SK-MEL-5 (cell line): ENCODE data around the gene WIZ. TPM values are rescaled to one million over a fixed set of nuclear protein-coding genes. Genes with fewer than 3 reads are reported as not detected.
A peak's percentile ranks its signal among the peaks of the same experiment; 100 is the strongest.

Experiments
- DNase-seq: peaks from one replicate; pipeline ENCODE4 v3.0.0-alpha.2; 2016; ENCODE audit warnings: low read depth, low spot score
- in situ Hi-C: cut with HindIII; loops from 2 replicates; pipeline ENCODE4 v1.10.0; 2016; ENCODE audit warnings: low sequenced_read_pairs, high pct_unique_total_duplicates, low pct_unique_long_range_greater_than_20kb
- total RNA-seq: library from RNA; depleted of rRNA; stranded (reverse); fragments of >200 nt; shearing (Covaris generic); gene quantifications from 2 replicates; pipeline ENCODE4 v1.2.3, GENCODE V29; 2014

The WIZ gene
- total RNA-seq, 1 experiment from 2014 or later = 3.6 TPM

- peak; percentile 74 for DNase-seq
- in situ Hi-C loops = no loop called here
These were observed 2.6 kb upstream of the WIZ start for GRCh38 chr19:15452111-15453047.

- no peak for DNase-seq
- in situ Hi-C loops = no loop called here
These were observed 753 bp upstream of the WIZ start for GRCh38 chr19:15450528-15450890.

DNA sequence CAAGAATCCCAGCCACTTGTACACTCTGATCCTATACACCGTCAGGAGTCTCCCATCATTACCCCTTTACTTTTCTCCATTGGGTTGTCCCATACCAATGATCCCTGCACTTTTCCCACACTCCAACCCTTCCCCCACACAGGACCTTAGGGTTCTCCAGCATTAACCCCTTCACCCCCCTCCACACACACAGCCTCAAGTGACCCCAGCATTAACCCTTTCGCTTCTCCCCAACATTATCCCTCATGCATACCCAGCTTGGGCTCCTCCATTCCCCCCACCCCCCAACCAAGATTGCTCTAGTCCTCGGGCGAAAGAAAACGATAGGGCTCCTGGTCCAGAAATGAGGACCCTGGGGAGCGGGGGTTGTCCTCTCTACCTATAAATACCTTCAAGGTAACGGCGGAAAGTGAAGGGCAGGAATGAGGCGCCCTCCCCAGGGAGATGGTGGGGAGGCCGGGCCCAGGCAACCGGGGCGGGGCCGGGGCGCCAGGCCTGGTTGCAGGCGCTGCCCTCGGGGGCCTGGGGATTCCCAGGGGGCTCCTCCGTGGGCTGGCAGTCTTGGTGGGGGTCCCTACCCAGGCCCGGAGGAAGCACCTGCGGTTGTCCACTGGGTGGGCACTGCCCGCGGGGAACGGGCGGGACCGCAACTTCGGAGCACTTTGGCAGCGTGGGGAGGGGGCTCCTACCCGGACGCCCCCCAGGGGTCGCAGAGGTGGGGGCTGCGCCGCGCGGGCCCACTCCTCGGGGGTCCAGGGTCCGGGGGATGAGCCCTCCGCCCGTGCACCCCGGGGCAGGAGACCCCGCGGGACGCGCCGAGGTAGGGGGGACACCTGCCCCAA lies 757 bp downstream of the WIZ start:
- in situ Hi-C loops = no loop called here
- peak; percentile 28 for DNase-seq

DNA sequence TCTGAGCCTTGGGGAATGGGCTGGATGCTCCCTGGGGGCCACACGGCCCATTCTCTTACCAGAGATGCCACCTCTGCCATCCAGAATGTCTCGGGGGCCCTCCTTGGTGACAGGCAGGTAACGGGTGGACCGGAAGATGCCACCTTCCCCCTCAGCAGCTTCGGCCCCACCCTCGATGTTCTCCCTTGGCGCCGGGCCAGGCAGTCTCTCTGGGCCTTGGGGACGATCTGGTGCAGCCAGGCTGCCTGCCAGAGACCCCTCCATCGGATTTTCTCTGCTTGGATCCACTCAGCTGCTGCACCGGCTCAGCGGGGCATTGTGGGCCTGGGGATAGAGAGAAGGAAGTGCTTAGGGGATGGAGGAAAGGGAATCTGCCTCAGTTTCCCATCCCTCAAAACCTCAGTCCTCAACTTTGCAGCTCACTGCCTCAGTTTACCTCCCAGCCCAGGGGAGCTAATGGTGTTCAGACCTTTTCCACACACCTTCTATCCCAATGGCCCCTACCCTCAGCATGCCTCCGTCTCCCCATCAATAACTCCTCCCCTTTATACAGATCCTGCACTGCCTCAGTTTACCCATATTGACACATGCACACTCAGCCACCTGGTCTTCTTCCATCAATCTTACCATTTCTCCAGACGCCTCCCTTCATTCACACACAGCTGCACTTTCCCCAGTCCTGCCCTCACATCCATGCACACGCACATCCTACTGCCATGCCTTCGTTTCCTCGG lies 1.5 kb downstream of the WIZ start:
- in situ Hi-C loops = no loop called here
- no peak for DNase-seq

DNA sequence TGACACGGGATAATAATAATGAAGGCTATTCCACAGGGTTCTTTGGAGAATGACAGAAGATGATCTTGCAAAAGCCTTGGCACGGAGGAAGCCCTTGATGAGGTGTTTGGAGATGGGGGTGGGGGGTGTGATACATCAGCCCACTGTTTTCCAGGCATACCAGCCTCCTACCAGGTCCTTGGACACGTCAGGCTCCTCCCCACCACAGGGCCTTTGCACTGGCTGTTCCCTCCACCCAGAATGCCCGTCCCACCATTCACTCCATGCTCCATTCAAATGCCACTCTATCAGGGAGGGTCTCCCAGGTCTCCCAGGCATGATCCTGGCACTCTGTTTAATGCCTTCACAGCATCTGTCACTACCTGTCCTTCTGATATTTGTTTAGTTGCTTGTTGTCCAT lies 2.7 kb downstream of the WIZ start:
- in situ Hi-C loops = no loop called here
- no peak for DNase-seq

GRCh38 chr19:15445807-15446376 lies 3.9 kb downstream of the WIZ start:
- DNase-seq = no peak
- in situ Hi-C loops = no loop called here

DNA sequence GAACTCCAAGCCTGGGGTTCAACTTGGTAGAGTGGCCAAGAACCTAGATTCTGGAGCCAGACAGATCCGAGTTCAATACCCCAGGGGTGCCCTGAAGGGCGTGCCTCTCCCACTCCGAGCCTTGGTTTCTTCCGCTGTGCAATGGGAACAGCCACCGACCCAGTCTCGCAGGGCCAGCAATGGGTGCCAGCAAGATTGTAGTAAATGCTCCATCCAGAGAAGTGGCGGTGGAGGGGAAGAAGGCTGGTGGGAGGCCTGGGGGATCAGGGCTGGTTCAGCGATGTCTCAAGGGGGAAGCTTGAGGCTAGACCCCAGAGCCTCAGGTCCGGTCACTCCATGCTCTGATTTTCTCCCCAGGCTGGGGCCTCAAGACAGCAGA lies 4.5 kb downstream of the WIZ start:
- in situ Hi-C loops = no loop called here
- DNase-seq = no peak

DNA sequence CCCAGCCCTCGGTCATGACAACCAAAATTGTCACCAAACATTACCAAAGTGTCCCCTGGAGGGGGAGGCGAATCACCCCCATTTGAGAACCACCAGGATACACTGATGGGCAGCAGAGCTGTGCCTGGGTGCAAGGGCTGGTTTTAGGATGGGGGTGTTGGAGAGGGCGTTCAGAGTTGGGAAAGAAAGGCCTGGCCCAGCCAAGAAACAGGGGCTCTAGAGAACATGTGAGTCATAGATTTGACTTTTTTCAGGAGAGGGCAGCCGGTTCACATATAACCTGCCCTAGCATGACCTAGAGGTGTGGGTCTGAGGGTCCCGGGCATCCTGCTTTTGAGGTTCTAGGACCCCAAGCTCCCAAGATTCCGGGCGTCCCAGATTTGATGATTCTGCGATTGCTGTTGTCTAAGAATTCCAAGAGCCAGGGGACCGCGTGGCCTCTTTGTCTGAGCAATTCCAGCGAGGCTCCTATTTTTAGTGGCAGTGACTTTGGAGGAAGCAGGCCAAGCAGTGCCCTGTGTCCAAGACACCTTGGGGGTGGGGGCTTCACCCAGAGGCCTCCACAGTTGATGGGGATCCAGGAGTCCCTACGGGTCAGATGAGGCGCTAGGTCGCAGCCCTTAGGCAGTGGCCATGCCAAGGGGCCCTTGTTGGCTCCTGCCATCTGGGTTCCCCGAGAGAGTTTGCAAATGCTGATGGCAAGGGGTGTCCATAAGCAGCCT lies 5.1 kb downstream of the WIZ start:
- in situ Hi-C loops = no loop called here
- DNase-seq = no peak

GRCh38 chr19:15443838-15444237 lies 5.9 kb downstream of the WIZ start:
- in situ Hi-C loops = no loop called here
- no peak for DNase-seq

- in situ Hi-C loops = no loop called here
- no peak for DNase-seq
These were observed 6.4 kb downstream of the WIZ start for GRCh38 chr19:15443325-15443724.

GRCh38 chr19:15442142-15442920 lies 7.4 kb downstream of the WIZ start:
- no peak for DNase-seq
- in situ Hi-C loops = no loop called here

- DNase-seq = no peak
- in situ Hi-C loops = no loop called here
These were observed 8.4 kb downstream of the WIZ start for GRCh38 chr19:15441317-15441716.

- in situ Hi-C loops = no loop called here
- DNase-seq = no peak
These were observed 9.7 kb downstream of the WIZ start for GRCh38 chr19:15439821-15440641.

GRCh38 chr19:15439078-15439799 lies 10.5 kb downstream of the WIZ start:
- in situ Hi-C loops = no loop called here
- DNase-seq = no peak

DNA sequence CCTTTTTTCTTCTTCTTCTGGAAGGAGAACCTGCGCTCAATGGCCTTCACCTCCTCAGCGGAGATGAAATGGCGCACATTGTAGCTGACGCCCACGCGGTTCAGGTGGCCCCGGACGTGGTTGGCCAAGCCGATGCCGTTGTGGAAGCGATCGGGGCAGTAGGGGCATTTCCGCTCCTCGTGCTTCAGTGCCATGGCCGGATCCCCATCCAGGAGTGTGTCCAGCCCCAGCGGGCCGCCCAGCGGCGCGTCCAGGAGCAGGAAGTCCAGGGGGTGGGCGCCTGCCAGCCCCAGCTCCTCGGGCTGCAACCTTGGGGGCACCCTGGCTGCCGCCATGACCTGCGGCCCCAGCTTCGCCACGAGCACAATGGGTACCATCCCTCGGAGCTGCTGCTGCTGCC lies 11.2 kb downstream of the WIZ start:
- in situ Hi-C loops = no loop called here
- DNase-seq = no peak
